Activated CD4-positive, alpha-beta T cell treated with anti-CD3 and anti-CD28 coated beads, Interleukin-2, amount 10 ng/mL, durations not matched to agents 7 days and 5 days (primary cell): ENCODE results near the gene ATP1A1. TPM values are rescaled to one million over a fixed set of nuclear protein-coding genes. Genes with fewer than 3 reads are reported as not detected.

Experiments used
- CTCF ChIA-PET: fragments of 350-600 bp; sonication (Branson Sonifier 250); formaldehyde crosslinking; loops from one replicate; lab custom pipeline; 2021; ENCODE audit warnings: antibody characterized with exemption; lab: Charles Lee
- POLR2A ChIA-PET: fragments of 350-600 bp; sonication (Branson Sonifier 250); formaldehyde crosslinking; loops from one replicate; lab custom pipeline; 2021; ENCODE audit warnings: antibody characterized with exemption; lab: Charles Lee
- DNase-seq: peaks from one replicate; pipeline ENCODE4 v3.0.0-alpha.2; 2020
- H3K27ac Mint-ChIP-seq: one replicate; pipeline ENCODE4 v1.8.0; 2021; ENCODE audit warnings: mild to moderate bottlenecking, moderate library complexity, mixed read lengths
- H3K27me3 Mint-ChIP-seq: one replicate; pipeline ENCODE4 v1.8.0; 2021; ENCODE audit warnings: mixed read lengths
- H3K36me3 Mint-ChIP-seq: one replicate; pipeline ENCODE4 v1.8.0; 2021; ENCODE audit warnings: low read depth, mixed read lengths
- H3K4me1 Mint-ChIP-seq: one replicate; pipeline ENCODE4 v1.8.0; 2021; ENCODE audit warnings: mixed read lengths
- H3K4me3 Mint-ChIP-seq: one replicate; pipeline ENCODE4 v1.8.0; 2021; ENCODE audit warnings: mild to moderate bottlenecking, moderate library complexity, mixed read lengths
- H3K9me3 Mint-ChIP-seq: one replicate; pipeline ENCODE4 v1.8.0; 2021; ENCODE audit warnings: mixed read lengths
- total RNA-seq, 2 experiments: library from RNA; stranded (reverse); gene quantifications; one replicate each; pipeline ENCODE4 v1.2.3, GENCODE V29; 2021

The ATP1A1 gene
- total RNA-seq, 2 experiments from 2014 or later = 260 to 274 TPM

DNA sequence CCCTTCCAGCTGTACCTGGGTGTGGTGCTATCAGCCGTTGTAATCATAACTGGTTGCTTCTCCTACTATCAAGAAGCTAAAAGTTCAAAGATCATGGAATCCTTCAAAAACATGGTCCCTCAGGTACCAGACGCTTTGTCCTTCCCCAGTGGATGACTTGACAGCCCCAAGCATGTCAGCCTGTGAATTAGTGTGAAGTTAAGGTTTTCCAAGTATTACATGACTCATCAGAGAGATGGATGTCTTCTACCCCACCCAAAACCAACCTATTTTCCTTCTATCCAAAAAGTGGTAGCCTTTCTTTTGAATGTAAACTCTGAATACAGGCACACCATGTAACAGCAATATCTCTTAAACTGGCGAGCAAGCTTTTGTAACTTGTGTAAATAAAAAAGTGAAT lies 15.1 kb downstream of the ATP1A1 start:
- H3K4me3 Mint-ChIP-seq = no peak overlapping the region
- peaks cover 87% of the 10 kb centered on the region for H3K36me3 Mint-ChIP-seq
- H3K9me3 Mint-ChIP-seq = no peaks in the 10 kb centered on the region
- peak overlapping the region; percentile 20 for H3K27ac Mint-ChIP-seq
- no peaks in the 10 kb centered on the region for H3K27me3 Mint-ChIP-seq
- DNase-seq = no peak
- H3K4me1 Mint-ChIP-seq = peaks cover 62% of the 10 kb centered on the region
- ChIA-PET POLR2A (no interaction called here), CTCF (interaction anchor here (1.0 to 1.8 kb wide), 4 partner anchors 11 to 97 kb away, joined by 4 to 5 read pairs (median 4); no protein-coding TSS in a partner anchor)

DNA sequence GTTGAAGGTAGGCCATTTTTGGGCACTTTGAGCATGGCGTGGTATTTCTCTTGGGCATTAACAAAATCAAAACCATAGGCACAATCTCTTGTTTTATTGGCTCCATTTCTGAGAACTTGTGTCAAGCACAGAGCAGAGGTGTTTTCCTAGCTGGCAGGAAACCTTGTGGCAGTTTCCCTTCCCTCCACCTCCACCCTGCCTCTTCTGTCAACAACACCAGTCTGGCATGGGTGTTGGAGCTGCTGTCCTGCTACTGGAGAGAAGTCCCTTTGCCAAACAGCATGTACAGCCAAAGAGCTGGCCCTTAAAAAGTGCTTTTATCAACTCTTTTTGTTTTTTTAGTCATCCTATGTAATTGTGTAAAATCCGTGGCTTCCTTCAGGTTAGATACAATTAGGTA lies 16.0 kb downstream of the ATP1A1 start:
- Mint-ChIP-seq H3K4me3 (no peak overlapping the region), H3K36me3 (peaks cover 87% of the 10 kb centered on the region), H3K9me3 (no peaks in the 10 kb centered on the region), H3K27ac (peak overlapping the region; percentile 54), H3K27me3 (no peaks in the 10 kb centered on the region), H3K4me1 (peaks cover 61% of the 10 kb centered on the region)
- ChIA-PET CTCF (interaction anchor here (0.6 to 1.5 kb wide), 5 partner anchors 9 to 210 kb away, joined by 3 to 4 read pairs (median 4); no protein-coding TSS in a partner anchor), POLR2A (no interaction called here)
- DNase-seq = no peak

DNA sequence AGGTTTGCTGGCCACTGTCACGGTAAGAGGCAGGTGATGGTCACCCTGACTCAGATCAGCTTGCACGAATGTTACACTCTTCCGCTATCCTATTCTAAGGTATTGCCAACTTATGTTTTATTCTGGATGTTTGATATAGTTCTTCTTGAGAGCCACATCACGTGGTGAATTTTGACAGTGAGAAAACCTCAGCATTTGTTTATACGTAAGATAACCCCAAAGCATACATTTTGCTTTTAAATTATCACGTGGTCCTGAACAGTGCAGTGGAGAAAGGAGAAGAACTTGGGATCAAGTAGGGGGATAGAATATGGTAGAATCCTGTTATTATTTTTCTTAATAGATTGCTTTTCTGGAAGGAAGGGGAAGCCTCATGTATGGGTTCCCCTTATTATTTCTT lies 16.6 kb downstream of the ATP1A1 start:
- ChIA-PET POLR2A (interaction anchor here (0.7 kb wide), 1 partner anchor 175 kb away, joined by 3 read pairs; no protein-coding TSS in a partner anchor), CTCF (interaction anchor here (0.6 to 1.5 kb wide), 4 partner anchors 9 to 247 kb away, joined by 3 to 4 read pairs (median 4); no protein-coding TSS in a partner anchor)
- no peaks in the 10 kb centered on the region for H3K27me3 Mint-ChIP-seq
- peaks cover 85% of the 10 kb centered on the region for H3K36me3 Mint-ChIP-seq
- H3K27ac Mint-ChIP-seq = peak overlapping the region; percentile 54
- H3K9me3 Mint-ChIP-seq = no peaks in the 10 kb centered on the region
- no peak for DNase-seq
- peaks cover 59% of the 10 kb centered on the region for H3K4me1 Mint-ChIP-seq
- no peak overlapping the region for H3K4me3 Mint-ChIP-seq

DNA sequence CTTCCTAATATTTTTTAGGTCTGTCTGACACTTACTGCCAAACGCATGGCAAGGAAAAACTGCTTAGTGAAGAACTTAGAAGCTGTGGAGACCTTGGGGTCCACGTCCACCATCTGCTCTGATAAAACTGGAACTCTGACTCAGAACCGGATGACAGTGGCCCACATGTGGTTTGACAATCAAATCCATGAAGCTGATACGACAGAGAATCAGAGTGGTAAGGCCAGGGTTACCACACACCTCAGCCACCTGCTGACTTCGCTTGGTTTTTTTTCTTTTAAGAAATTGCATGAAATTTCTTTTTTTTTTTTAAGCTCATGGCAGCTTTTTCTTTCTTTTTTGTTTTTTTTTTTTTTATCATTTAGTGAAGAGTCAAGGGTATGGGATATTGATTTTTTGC lies 17.2 kb downstream of the ATP1A1 start:
- POLR2A ChIA-PET = interaction anchor here (0.7 kb wide), 1 partner anchor 175 kb away, joined by 3 read pairs; no protein-coding TSS in a partner anchor
- Mint-ChIP-seq H3K4me1 (peaks cover 59% of the 10 kb centered on the region), H3K9me3 (no peaks in the 10 kb centered on the region), H3K27ac (peak overlapping the region; percentile 44), H3K27me3 (no peaks in the 10 kb centered on the region), H3K4me3 (no peak overlapping the region), H3K36me3 (peaks cover 83% of the 10 kb centered on the region)
- CTCF ChIA-PET = interaction anchor here (0.6 kb wide), 1 partner anchor 247 kb away, joined by 3 read pairs; no protein-coding TSS in a partner anchor
- peak; percentile 48 for DNase-seq

DNA sequence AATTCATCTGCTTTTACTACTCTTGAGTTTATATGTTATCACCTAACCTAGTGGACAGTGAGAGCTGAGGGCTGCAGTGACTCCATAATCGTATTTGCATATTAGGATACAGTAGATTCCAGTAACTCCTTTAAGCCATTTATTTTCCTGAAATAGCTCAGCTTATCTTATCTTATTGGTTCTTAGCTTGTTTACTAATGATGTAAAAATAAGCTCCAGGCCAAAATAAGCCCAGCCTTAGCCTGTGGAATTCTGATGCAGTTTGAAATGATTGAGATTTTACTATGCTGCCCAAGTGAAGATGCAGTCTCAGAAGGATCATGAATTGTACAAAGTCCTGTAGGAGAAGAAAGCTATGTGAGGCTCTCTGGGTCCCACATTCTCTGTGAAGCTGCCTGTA lies 18.1 kb downstream of the ATP1A1 start:
- ChIA-PET CTCF (interaction anchor here (0.7 to 0.9 kb wide), 2 partner anchors 15 to 26 kb away, joined by 3 read pairs; no protein-coding TSS in a partner anchor), POLR2A (no interaction called here)
- H3K27ac Mint-ChIP-seq = peak overlapping the region; percentile 67
- peaks cover 56% of the 10 kb centered on the region for H3K4me1 Mint-ChIP-seq
- H3K9me3 Mint-ChIP-seq = no peaks in the 10 kb centered on the region
- H3K4me3 Mint-ChIP-seq = no peak overlapping the region
- no peaks in the 10 kb centered on the region for H3K27me3 Mint-ChIP-seq
- peaks cover 84% of the 10 kb centered on the region for H3K36me3 Mint-ChIP-seq
- DNase-seq = no peak

DNA sequence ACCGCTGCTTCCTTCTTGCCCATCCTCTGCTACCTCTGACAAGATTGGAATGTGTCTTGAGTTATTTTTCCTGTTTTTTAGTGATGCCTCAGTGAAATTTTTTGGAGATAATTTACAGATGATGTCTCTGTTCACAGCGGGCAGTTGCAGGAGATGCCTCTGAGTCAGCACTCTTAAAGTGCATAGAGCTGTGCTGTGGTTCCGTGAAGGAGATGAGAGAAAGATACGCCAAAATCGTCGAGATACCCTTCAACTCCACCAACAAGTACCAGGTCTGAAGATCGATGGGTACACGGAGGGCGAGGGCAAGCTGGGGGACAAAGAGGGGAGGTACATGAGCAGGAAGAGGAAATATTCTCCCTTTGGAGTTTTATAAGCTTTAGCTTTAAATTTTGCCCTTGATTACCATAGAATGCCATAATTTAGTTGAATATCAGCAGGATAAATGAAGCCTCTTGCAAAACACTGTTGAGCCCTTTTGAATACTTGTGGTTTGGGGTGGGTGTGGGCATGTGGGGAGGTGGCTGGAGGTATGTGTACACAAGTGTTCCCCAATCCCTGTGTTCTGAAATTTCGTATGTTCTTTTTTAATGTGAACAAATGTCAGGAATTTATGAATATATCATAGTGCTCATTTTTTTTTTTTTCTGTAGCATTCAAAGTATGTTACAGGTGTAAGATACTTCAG lies 19.8 kb downstream of the ATP1A1 start:
- Mint-ChIP-seq H3K27me3 (no peaks in the 10 kb centered on the region), H3K4me3 (no peak overlapping the region), H3K4me1 (peaks cover 46% of the 10 kb centered on the region), H3K9me3 (no peaks in the 10 kb centered on the region), H3K36me3 (peaks cover 86% of the 10 kb centered on the region), H3K27ac (no peak overlapping the region)
- POLR2A ChIA-PET = no interaction called here
- CTCF ChIA-PET = interaction anchor here (0.7 kb wide), 1 partner anchor 722 kb away, joined by 3 read pairs; no protein-coding TSS in a partner anchor
- DNase-seq = no peak

DNA sequence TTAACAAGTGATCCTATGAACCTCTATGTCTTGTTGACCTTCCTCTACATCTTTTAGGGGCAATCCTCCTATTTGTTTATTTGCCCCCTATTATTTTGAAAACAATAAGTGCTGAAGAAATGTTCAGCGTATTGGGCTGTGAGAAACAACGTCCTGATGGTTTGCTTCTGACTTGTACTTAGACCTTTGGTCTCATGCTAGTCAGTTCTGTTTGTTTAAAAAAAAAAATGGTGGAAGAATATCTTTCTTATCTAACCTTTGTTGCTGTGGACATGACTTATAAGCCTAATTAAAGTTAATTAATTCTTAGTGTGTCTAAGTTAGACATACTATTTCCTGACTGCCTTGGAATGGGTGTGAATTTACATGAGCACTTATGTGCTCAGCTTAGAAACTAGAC lies 20.7 kb downstream of the ATP1A1 start:
- Mint-ChIP-seq H3K27ac (no peak overlapping the region), H3K9me3 (no peaks in the 10 kb centered on the region), H3K27me3 (no peaks in the 10 kb centered on the region), H3K4me3 (no peak overlapping the region), H3K4me1 (peaks cover 36% of the 10 kb centered on the region), H3K36me3 (peaks cover 85% of the 10 kb centered on the region)
- ChIA-PET POLR2A (no interaction called here), CTCF (interaction anchor here (0.7 kb wide), 2 partner anchors 721 to 1537 kb away, joined by 3 to 4 read pairs; no protein-coding TSS in a partner anchor)
- DNase-seq = no peak

DNA sequence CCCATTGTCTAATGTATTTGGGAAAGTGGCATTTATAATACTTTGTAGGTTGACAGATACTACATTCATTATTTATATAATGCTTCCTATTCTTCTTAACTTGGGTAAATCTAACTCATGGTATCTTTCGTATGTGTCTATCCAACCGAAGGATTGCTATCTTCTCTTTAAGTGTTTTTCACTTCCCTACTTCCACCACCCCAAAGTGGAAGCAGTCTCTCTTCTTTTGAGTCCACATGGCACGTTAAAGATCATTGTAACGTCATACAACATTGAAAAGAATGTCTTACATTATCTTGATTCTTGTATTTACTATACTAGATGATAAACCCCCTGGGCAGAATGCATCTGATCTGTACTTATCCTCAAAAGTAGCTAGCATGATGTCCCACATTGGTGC lies 21.2 kb downstream of the ATP1A1 start:
- POLR2A ChIA-PET = no interaction called here
- CTCF ChIA-PET = interaction anchor here (0.7 kb wide), 1 partner anchor 1538 kb away, joined by 4 read pairs; no protein-coding TSS in a partner anchor
- Mint-ChIP-seq H3K9me3 (no peaks in the 10 kb centered on the region), H3K36me3 (peaks cover 85% of the 10 kb centered on the region), H3K4me1 (peaks cover 31% of the 10 kb centered on the region), H3K4me3 (no peak overlapping the region), H3K27ac (no peak overlapping the region), H3K27me3 (no peaks in the 10 kb centered on the region)
- no peak for DNase-seq

DNA sequence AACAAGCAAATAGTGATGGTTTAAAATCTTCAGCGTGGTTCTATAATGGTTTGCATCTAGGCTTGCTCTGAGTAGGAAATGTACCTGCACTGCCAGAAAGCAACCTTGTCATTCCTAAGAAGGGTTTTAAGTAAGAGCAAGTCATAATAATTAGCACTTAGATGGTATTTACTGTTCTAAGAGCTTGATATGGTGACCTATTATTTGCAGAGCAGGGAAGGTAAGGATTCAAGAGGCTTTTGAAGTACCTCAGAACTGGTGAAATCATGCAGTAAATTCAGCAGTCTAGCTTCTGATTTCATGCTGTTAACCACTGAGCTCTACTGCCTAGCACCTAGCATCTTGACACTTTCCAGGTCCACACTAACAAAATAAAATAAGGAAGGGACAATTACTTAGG lies 23.7 kb downstream of the ATP1A1 start:
- H3K4me3 Mint-ChIP-seq = no peak overlapping the region
- POLR2A ChIA-PET = no interaction called here
- H3K27ac Mint-ChIP-seq = no peak overlapping the region
- DNase-seq = no peak
- CTCF ChIA-PET = interaction anchor here (1.3 kb wide), 1 partner anchor 10 kb away, joined by 3 read pairs; no protein-coding TSS in a partner anchor
- H3K4me1 Mint-ChIP-seq = peaks cover 21% of the 10 kb centered on the region
- H3K27me3 Mint-ChIP-seq = no peaks in the 10 kb centered on the region
- H3K36me3 Mint-ChIP-seq = peaks cover 87% of the 10 kb centered on the region
- no peaks in the 10 kb centered on the region for H3K9me3 Mint-ChIP-seq

DNA sequence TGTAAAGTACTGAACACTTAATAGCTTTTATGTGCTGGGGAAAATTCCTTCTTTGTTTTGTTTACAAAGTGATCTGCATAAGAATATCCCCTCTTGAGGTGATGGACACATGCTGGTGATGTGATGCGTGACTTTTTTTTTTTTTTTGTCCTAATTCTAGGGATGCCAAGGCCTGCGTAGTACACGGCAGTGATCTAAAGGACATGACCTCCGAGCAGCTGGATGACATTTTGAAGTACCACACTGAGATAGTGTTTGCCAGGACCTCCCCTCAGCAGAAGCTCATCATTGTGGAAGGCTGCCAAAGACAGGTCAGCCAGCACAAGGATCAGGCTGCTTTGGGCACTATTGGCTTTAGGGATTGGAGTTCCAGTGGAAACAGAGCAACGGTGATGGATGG lies 24.7 kb downstream of the ATP1A1 start:
- no peaks in the 10 kb centered on the region for H3K9me3 Mint-ChIP-seq
- no peak for DNase-seq
- H3K4me1 Mint-ChIP-seq = peaks cover 24% of the 10 kb centered on the region
- ChIA-PET CTCF (interaction anchor here (0.6 to 1.6 kb wide), 5 partner anchors 9 to 175 kb away, joined by 3 to 5 read pairs (median 3); no protein-coding TSS in a partner anchor), POLR2A (no interaction called here)
- no peak overlapping the region for H3K27ac Mint-ChIP-seq
- peaks cover 88% of the 10 kb centered on the region for H3K36me3 Mint-ChIP-seq
- no peak overlapping the region for H3K4me3 Mint-ChIP-seq
- no peaks in the 10 kb centered on the region for H3K27me3 Mint-ChIP-seq

DNA sequence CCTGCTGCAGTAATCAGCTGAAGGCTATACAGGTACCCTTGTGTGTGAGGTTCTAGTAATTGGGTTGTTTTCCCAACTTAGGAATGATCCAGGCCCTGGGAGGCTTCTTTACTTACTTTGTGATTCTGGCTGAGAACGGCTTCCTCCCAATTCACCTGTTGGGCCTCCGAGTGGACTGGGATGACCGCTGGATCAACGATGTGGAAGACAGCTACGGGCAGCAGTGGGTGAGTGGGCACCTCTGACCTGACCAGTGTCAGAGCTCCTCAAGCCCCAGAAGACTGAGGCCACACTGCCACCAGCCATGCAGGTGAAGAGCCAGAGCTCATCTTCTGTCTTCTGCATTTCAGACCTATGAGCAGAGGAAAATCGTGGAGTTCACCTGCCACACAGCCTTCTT lies 27.7 kb downstream of the ATP1A1 start:
- H3K36me3 Mint-ChIP-seq = peaks cover 91% of the 10 kb centered on the region
- peaks cover 18% of the 10 kb centered on the region for H3K4me1 Mint-ChIP-seq
- CTCF ChIA-PET = interaction anchor here (1.1 to 1.6 kb wide), 3 partner anchors 11 to 18 kb away, joined by 3 to 7 read pairs (median 3); no protein-coding TSS in a partner anchor
- no peak overlapping the region for H3K4me3 Mint-ChIP-seq
- H3K9me3 Mint-ChIP-seq = no peaks in the 10 kb centered on the region
- no peak overlapping the region for H3K27ac Mint-ChIP-seq
- POLR2A ChIA-PET = no interaction called here
- no peak for DNase-seq
- H3K27me3 Mint-ChIP-seq = no peaks in the 10 kb centered on the region

DNA sequence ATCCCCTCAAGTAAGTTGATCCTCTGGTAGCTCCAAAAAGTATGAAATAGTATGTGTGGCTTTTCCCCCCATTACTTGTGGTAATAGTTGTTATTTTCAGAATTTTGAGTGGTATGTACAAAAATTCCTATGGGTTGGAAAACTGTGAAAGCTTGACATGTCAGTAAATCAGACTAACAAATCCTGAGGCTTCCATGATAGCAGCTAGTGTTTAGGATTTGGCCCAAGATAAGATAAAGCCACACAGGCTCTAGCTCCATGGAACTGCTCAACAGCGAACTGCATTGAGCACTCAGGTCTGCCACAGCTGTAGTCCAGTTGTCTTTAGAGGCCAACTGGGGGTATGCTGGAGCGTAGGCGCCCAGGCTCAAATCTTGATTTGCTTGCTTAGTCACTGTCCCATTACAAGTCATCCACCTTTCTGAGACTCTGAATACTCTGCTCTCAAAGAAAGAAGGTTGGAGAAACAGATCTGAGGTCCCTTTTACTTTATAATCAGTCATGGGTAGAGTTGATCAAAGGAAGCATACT lies 28.7 kb downstream of the ATP1A1 start:
- no peak for DNase-seq
- Mint-ChIP-seq H3K4me3 (no peak overlapping the region), H3K9me3 (no peaks in the 10 kb centered on the region), H3K36me3 (peaks cover 87% of the 10 kb centered on the region), H3K27ac (no peak overlapping the region), H3K4me1 (peaks cover 18% of the 10 kb centered on the region), H3K27me3 (no peaks in the 10 kb centered on the region)
- ChIA-PET CTCF (interaction anchor here (0.9 to 1.6 kb wide), 7 partner anchors 10 to 263 kb away, joined by 3 to 7 read pairs (median 3); no protein-coding TSS in a partner anchor), POLR2A (interaction anchor here (1.0 kb wide), 1 partner anchor 17 kb away, joined by 3 read pairs; no protein-coding TSS in a partner anchor)
